Activated naive CD8-positive, alpha-beta T cell treated with anti-CD3 and anti-CD28 coated beads, Interleukin-2, amount 50 U/mL, for 16 hours (primary cell): ENCODE data around the gene ZFAND3.

ENCODE experiments used
- DNase-seq: peaks from one replicate; pipeline ENCODE4 v3.0.0-alpha.2; 2020; ENCODE audit warnings: low read depth, low spot score

ZFAND3 gene

GRCh38 chr6:38153076-38153797 is 333.7 kb downstream of the ZFAND3 start:
- DNase-seq: no peak

- no peak for DNase-seq
Measured at GRCh38 chr6:38153798-38154345, 334.3 kb downstream of the ZFAND3 start.

DNA sequence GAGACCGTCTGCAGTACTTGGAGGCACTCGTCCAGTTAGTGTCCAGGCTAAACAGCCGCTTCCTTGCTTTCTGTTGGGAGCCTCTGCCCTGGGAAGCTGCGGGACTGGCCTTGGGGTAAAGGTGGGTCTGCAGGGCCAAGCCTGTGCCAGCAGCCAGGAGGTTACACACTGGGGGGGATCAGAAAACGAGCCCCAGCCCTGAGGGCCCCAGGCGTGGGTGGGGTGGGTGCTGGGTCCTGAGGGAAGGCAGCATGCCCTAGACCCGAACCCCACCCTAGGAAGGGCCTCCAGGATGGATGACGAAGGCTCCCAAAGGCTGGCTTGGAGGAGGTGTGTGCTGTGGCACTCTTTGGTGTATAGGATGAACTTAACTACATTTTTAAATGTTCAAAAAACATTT is 335.2 kb downstream of the ZFAND3 start:
- DNase-seq: no peak

- no peak for DNase-seq
Measured at GRCh38 chr6:38155144-38155543, 335.6 kb downstream of the ZFAND3 start.

DNA sequence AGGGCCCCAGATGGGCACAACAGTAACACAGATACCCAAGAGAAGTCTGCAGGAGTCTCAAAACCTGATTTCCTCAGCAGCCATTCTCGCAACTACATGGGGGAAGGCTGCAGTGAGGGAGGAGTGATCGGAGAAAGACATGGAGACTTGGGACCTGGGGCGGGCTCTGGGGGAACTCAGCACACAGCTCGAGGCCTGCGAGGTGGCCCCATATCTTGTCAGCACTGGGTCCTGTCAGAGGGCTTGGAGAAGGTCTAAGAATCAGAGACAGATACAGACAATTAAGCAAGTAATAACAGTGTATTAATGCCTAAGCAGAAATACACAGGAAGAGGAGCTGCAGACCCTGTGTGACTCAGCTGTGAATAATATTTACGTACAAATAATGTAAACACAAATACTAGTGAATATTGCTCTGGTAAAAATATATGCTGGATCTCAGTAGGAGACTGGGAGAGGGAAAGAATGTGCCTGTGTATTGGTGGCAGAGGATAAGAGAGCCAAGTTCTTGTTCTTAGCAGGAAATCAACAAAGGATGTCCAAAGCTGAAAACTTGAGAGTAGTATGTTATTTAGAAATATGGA is 336.2 kb downstream of the ZFAND3 start:
- DNase-seq: no peak

DNA sequence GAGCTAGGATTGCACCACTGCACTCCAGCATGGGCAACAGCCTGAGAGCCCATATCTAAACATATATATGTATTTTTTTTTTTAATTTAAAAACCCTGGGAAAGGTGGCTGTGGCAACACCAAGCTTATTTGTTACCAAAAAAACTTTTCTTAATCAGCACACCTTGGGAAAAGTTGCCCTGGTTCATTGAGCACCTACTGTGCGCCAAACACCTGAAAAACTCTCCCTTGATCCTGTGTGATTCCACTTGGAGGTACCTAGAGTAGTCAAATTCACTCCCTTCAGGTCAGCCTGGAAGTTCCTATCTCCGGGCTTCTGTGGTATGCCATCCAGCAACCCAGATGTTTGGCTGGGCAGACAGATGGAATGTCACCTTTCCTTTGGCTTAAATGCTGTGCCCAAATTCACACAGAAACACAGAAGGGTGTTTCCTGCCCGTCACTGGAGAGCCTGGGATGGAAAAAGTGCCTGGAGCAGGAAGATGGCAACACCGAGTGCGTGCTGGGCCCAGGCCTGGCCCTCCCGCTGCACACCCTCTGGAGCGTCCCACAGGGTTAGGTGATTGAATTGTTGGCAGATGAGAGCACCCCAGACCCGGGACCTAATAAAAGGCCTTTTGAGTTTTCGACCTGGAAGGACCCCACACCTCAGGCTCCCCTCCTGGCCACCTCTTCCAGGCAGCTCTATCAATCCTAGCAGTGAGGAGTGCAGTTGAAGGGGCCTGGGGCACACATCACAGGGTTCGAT is 337.5 kb downstream of the ZFAND3 start:
- no peak for DNase-seq

- no peak for DNase-seq
Measured at GRCh38 chr6:38157905-38158304, 338.4 kb downstream of the ZFAND3 start.

DNA sequence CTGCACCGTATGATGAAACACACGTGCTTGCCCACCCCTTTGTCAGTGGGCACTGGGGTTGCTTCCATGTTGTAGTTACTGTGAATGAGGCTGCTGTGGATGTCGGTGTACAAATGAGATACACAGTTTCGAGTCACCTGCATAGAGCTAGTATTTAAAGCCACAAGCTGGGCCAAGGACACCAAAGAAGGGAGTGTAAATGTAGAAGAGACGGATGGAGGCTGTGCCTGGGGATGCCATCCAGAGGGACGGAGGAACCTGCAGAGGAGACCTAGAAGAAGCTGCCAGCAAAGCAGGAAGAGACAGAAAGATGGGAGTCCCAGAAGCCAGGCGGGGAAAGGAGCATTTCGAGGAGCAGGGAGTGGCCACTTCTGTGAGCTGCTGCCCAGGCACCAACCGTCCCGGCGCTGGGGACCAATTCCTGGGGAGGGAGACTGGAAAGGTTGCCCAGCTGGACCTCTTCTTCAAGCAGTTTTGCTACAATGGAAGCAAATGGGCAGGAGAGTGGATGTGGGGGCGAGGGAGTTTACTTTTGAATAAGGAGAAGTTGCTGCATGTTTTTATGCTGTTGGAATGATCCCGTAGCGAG is 339.3 kb downstream of the ZFAND3 start:
- DNase-seq: no peak

DNA sequence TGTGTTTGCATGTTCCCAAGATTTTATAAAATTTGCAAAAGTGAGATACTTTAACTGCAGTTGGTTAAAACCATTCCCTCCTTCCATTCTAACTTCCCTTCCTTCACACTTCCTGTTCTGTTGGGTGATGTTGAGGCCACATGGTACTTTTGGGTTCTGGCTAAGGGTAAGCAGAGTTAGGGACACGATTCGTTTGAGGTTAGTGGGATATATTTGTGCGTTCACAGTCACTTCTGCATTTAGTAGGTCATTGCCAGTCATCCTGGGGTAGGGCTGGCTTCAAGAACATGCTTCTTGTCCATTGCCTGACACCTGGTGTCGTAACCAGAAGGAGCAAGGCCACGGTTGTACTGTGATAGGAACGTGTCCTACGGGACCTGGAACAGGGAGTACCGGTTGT is 340.1 kb downstream of the ZFAND3 start:
- DNase-seq: no peak

GRCh38 chr6:38160831-38161230 is 341.3 kb downstream of the ZFAND3 start:
- DNase-seq: no peak

- DNase-seq: no peak
Measured at GRCh38 chr6:38161331-38161730, 341.8 kb downstream of the ZFAND3 start.

DNA sequence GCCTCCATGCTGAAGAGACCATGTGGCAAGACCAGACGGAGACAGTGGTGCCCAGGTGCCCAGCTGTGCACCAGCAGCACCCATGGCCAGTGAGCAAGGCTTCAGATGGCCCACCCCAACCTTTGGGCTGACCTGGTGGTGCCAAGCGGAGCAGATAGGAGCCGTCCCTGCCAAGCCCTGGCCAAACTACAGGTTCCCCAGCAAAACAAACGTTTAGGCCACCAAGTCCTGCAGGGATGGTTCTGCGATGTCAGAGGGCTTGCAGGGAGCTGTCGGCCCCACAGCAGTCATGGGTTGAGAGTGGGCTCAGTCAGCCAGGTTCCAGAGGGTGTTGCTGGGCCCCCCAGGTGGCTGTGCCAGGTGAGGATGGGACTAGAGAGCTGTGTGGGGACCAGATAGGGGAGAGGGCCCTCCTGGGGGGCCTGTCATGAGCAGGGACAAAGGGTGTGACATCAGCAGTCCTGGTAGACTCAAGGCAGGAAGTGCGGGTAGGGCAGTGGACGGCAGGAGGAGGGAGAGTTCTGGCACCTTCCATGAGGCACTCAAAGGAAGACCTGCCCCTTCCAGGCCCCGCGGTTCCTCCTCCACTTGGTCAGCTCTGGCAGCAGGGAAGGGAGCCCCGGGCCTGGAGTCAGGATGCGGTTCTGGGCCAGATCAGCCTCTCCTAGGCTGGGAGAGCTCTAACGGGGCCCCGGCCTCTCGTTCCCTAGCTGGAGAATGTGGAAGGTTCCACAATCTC is 342.4 kb downstream of the ZFAND3 start:
- no peak for DNase-seq

- DNase-seq: no peak
Measured at GRCh38 chr6:38162493-38163185, 343.1 kb downstream of the ZFAND3 start.

DNA sequence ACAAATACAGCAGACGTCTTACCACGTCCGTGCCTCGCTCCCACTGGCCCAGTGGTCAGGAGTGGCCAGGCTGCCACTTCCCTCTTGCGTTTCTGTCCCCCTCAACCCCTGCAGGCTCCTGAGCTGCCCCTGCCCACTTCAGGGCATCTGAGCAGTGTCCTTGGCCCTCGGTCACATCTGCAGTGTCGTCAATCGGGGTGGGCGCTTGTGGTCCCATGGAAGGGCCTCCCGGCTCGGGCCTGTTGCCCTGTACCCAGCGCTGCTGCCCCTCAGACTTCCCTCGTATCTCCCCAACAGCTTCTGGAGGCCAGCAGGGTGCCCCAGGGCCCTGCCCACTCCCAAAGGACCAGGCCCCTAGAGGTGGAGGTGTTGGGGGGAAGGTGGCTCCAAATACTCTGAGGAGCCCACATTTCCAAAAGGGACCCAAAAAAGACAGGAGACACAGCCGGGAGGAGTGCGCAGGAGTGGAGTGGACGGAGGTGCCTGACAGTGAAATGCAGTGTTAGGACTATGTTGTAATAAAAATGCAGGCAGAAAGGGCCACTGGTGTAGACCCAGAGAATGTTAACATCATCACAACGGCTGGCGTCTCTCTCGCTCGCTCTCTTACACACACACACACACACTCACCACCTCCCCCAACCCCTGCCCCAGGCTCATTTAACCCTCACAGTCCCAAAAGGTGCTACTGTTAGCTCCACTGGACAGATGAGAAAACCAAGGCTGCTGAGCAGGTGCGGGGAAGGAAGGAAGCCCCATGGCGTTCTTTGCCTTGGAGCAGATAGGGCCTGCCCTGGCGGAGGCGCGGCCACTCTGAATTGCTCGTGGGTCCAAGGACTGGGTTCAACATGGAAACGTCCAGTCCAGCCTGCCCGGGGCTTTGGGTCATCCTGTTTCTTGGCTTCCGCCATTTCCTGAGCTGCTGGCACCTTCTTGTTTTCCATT is 343.9 kb downstream of the ZFAND3 start:
- DNase-seq: no peak

DNA sequence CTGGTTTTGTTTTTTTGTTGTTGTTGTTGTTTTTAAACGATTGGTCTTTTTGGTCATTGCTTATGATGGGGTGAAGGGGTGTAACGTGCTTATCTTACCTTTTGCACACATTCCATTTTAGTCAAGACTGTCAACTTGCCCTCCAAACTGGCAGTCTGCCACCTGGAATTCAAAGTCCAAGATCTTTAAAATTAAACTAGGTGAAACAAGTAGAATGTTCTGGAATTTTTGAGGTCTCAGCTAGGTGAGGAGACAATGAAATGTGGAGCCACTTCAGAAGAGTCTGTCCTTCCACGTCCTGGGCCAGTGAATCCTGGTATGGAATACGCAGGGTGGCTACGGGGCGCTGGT is 344.6 kb downstream of the ZFAND3 start:
- no peak for DNase-seq

- DNase-seq: no peak
Measured at GRCh38 chr6:38164671-38165108, 345.2 kb downstream of the ZFAND3 start.

DNA sequence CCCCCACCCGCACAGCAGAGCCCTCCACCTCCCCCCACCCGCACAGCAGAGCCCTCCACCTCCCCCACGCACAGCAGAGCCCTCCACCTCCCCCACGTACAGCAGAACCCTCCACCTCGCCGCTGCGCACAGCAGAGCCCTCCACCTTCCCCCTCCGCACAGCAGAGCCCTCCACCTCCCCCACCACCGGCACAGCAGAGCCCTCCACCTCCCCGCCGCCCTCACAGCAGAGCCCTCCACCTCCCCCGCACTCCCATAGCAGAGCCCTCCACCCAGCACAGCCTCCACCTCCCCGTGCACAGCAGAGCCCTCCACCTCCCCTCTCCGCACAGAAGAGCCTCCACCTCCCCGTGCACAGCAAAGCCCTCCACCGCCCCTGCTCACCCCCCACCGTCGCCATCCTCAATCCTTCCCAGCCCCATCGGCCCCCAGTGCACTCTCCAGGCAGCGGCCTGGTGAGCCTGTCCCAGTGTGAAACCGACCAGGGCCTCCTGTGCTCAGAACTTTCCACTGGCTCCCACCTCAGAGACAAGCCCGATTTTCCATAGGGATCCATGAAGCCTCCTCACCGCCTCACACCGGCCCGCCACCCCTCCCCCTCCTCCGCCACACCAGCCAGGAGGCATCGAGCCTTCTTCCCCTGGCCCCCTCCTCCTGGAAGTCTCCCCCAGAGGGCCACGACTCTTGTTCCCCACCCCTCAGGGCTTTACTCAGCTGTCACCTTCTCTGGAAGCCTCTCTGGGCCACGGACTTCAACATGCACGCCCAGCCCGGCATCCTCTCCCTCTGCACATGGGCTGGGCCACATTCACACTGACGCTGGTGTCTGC is 347.1 kb downstream of the ZFAND3 start:
- no peak for DNase-seq

DNA sequence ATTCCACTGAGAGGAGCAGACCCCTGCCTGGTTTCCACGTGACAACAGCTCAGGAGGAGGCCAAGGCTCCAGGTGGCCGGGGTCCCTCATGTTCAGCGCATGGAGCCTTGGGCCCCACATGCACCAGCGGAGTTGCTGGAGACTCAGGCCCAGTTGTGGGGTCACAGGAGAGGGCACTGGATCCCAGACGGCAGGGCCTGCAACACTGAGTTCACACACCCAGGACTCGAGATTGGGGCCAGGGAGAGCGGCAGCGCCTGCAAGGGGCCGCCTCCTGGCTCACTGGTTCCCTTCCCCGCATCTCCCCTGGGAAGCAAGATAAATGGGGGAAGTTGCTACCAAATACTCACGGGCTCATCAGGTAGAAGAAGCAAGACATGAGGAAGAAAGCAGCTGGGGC is 348.1 kb downstream of the ZFAND3 start:
- DNase-seq: no peak

DNA sequence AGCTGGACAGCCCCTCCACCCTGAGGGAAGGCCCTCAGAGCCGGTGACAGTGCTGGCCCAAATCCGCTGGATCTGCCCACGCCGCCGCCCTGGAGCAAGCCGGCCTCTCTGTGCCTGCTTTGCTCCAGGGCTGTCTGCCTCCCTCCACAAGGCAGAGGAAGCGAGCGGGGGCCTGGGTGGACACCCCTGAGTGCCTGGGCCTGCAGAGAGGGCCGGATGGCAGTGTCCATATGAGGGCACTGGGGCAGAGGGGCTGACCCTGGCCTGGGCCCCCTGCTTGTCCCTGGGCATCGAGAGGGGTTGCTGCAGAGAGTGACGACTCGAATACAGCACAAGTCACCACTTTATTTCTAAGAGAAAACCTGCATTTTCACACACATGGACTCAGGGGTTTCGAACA is 348.6 kb downstream of the ZFAND3 start:
- DNase-seq: no peak
